H9 (cell line): ENCODE measurements around the gene NSG1. TPM values are rescaled to one million over a fixed set of nuclear protein-coding genes. Genes with fewer than 3 reads are reported as not detected.

ENCODE experiments used
- DNase-seq: peaks from one replicate; pipeline ENCODE4 v3.0.0-alpha.2; 2017
- H2AFZ ChIP-seq: one replicate; pipeline ENCODE4 v1.6.1; 2013; ENCODE audit warnings: mild to moderate bottlenecking, low read length, control low read depth, moderate library complexity
- H2AK5ac ChIP-seq: 2 replicates; pipeline ENCODE4 v1.6.1; 2013; ENCODE audit warnings: low read length, control low read depth, mixed read lengths; ENCODE audit not compliant: insufficient read length
- H2BK120ac ChIP-seq: one replicate; pipeline ENCODE4 v1.6.1; 2013; ENCODE audit warnings: low read depth, mild to moderate bottlenecking, low read length, control low read depth, inconsistent platforms; ENCODE audit not compliant: poor library complexity, severe bottlenecking
- H2BK12ac ChIP-seq: 2 replicates; pipeline ENCODE4 v1.6.1; 2013; ENCODE audit warnings: low read length, control low read depth, mixed read lengths, low read depth; ENCODE audit not compliant: insufficient read length
- H2BK15ac ChIP-seq: 2 replicates; pipeline ENCODE4 v1.6.1; 2013; ENCODE audit warnings: low read depth, low read length, control low read depth
- H2BK20ac ChIP-seq: one replicate; pipeline ENCODE4 v1.6.1; 2013; ENCODE audit warnings: low read depth, mild to moderate bottlenecking, low read length, control low read depth, inconsistent platforms; ENCODE audit not compliant: poor library complexity, severe bottlenecking
- H2BK5ac ChIP-seq: 2 replicates; pipeline ENCODE4 v1.6.1; 2013; ENCODE audit warnings: low read length, control low read depth, mixed read lengths; ENCODE audit not compliant: insufficient read length
- H3K14ac ChIP-seq: 2 replicates; pipeline ENCODE4 v1.6.1; 2013; ENCODE audit warnings: low read length, control low read depth; ENCODE audit not compliant: insufficient read depth
- H3K18ac ChIP-seq: 2 replicates; pipeline ENCODE4 v1.6.1; 2013; ENCODE audit warnings: low read depth, mild to moderate bottlenecking, mixed read lengths, low read length, control low read depth; ENCODE audit not compliant: insufficient read length
- H3K23ac ChIP-seq: 2 replicates; pipeline ENCODE4 v1.6.1; 2013; ENCODE audit warnings: low read length, control low read depth, mixed read lengths, low read depth; ENCODE audit not compliant: insufficient read length
- H3K23me2 ChIP-seq: 2 replicates; pipeline ENCODE4 v1.6.1; 2013; ENCODE audit warnings: low read depth, mild to moderate bottlenecking, mixed read lengths, low read length, control low read depth; ENCODE audit not compliant: insufficient read length, poor library complexity, severe bottlenecking
- H3K27ac ChIP-seq: 2 replicates; pipeline ENCODE4 v1.5.1; 2013; ENCODE audit warnings: low read length, control low read depth, mixed read lengths, low read depth; ENCODE audit not compliant: insufficient read length
- H3K27me3 ChIP-seq: 2 replicates; pipeline ENCODE4 v1.6.1; 2013; ENCODE audit warnings: low read length, control low read depth, inconsistent platforms; ENCODE audit not compliant: insufficient read depth
- H3K4ac ChIP-seq: 2 replicates; pipeline ENCODE4 v1.6.1; 2013; ENCODE audit warnings: low read depth, mild to moderate bottlenecking, control low read depth, inconsistent platforms, low read length, moderate library complexity
- H3K4me1 ChIP-seq: 2 replicates; pipeline ENCODE4 v1.6.1; 2013; ENCODE audit warnings: low read length, control low read depth, inconsistent platforms; ENCODE audit not compliant: insufficient read depth
- H3K4me2 ChIP-seq: 2 replicates; pipeline ENCODE4 v1.6.1; 2013; ENCODE audit warnings: low read length, control low read depth, mixed read lengths; ENCODE audit not compliant: insufficient read length, insufficient read depth
- H3K56ac ChIP-seq: 2 replicates; pipeline ENCODE4 v1.6.1; 2013; ENCODE audit warnings: low read depth, mild to moderate bottlenecking, mixed read lengths, low read length, control low read depth; ENCODE audit not compliant: insufficient read length
- H3K79me1 ChIP-seq: 2 replicates; pipeline ENCODE4 v1.6.1; 2013; ENCODE audit warnings: low read depth, mild to moderate bottlenecking, moderate library complexity, low read length, control low read depth, inconsistent platforms; ENCODE audit not compliant: insufficient read depth, poor library complexity, severe bottlenecking
- H3K79me2 ChIP-seq: 2 replicates; pipeline ENCODE4 v1.6.1; 2013; ENCODE audit warnings: low read length, control low read depth, inconsistent platforms; ENCODE audit not compliant: insufficient read depth
- H3K9ac ChIP-seq: 2 replicates; pipeline ENCODE4 v1.6.1; 2013; ENCODE audit warnings: low read length, control low read depth, mixed read lengths; ENCODE audit not compliant: insufficient read length; ENCODE audit errors: extremely low read depth
- H3K9me3 ChIP-seq: one replicate; pipeline ENCODE4 v1.6.1; 2013; ENCODE audit warnings: low read depth, low read length, inconsistent platforms; ENCODE audit not compliant: control insufficient read depth
- H3T11ph ChIP-seq: one replicate; pipeline ENCODE4 v1.6.1; 2013; ENCODE audit warnings: mild to moderate bottlenecking, low read length, control low read depth, inconsistent platforms
- H4K20me1 ChIP-seq: one replicate; pipeline ENCODE4 v1.6.1; 2013; ENCODE audit not compliant: control insufficient read depth, insufficient read length, insufficient read depth
- H4K5ac ChIP-seq: 2 replicates; pipeline ENCODE4 v1.6.1; 2013; ENCODE audit warnings: low read depth, mild to moderate bottlenecking, mixed read lengths, low read length, control low read depth; ENCODE audit not compliant: insufficient read length
- H4K8ac ChIP-seq: replicated peaks from 2 replicates; pipeline ENCODE4 v1.6.1; 2013; ENCODE audit warnings: low read length, control low read depth, mixed read lengths, low read depth; ENCODE audit not compliant: insufficient read length
- H4K91ac ChIP-seq: 2 replicates; pipeline ENCODE4 v1.6.1; 2013; ENCODE audit warnings: low read depth, mild to moderate bottlenecking, moderate library complexity, mixed read lengths, low read length, control low read depth; ENCODE audit not compliant: insufficient read length
- H3K27ac Mint-ChIP-seq, 3 experiments: 2 replicates in 2 of 3; 3 replicates in 1 of 3; pipeline ENCODE4 v1.8.0; 2020 to 2021; ENCODE audit warnings: mixed read lengths in 3 of 3, mild to moderate bottlenecking in 1 of 3, moderate library complexity in 1 of 3
- H3K27me3 Mint-ChIP-seq: 2 replicates; pipeline ENCODE4 v1.8.0; 2021; ENCODE audit warnings: low read depth, mild to moderate bottlenecking, moderate library complexity, mixed read lengths
- H3K36me3 Mint-ChIP-seq, 3 experiments: 2 replicates in 2 of 3; 3 replicates in 1 of 3; pipeline ENCODE4 v1.8.0; 2020 to 2021; ENCODE audit warnings: low read depth in 3 of 3, mixed read lengths in 3 of 3; ENCODE audit not compliant: insufficient read depth in 1 of 3
- H3K4me1 Mint-ChIP-seq, 2 experiments: 2 replicates each; pipeline ENCODE4 v1.8.0; 2020; ENCODE audit warnings: mixed read lengths in 2 of 2
- H3K4me3 Mint-ChIP-seq, 2 experiments: 2 replicates in 1 of 2; 3 replicates in 1 of 2; pipeline ENCODE4 v1.8.0; 2020 to 2021; ENCODE audit warnings: mild to moderate bottlenecking in 2 of 2, mixed read lengths in 2 of 2, moderate library complexity in 1 of 2
- H3K9me3 Mint-ChIP-seq, 2 experiments: 2 replicates in 1 of 2; 3 replicates in 1 of 2; pipeline ENCODE4 v1.8.0; 2020; ENCODE audit warnings: mild to moderate bottlenecking in 2 of 2, mixed read lengths in 2 of 2, moderate library complexity in 1 of 2
- CTCF ChIP-seq: fragments of 200-600 bp; sonication (generic); conservative IDR thresholded peaks from 3 replicates; pipeline ENCODE4 v1.8.0; 2021; ENCODE audit warnings: antibody characterized with exemption, mild to moderate bottlenecking
- WGBS: extraction: QIAGEN DNeasy Blood & Tissue Kit; methylation state at CpG from one replicate; pipeline ENCODE4 v1.1.7; 2013; ENCODE audit warnings: missing lambda C conversion rate, low lambda C conversion rate, mixed read lengths; ENCODE audit not compliant: insufficient read length; ENCODE audit errors: extremely low coverage; 5-methylcytosine and 5-hydroxymethylcytosine counted together
- total RNA-seq: library from RNA; stranded (reverse); gene quantifications from 2 replicates; pipeline ENCODE4 v1.2.1, GENCODE V29; 2021

The NSG1 gene
- total RNA-seq, 1 experiment from 2014 or later, result 9.3 TPM

- Mint-ChIP-seq H3K27ac (no peak overlapping the region), H3K27me3 (no peaks in the 10 kb centered on the region; the same call in 1 of the 2 replicates), H3K4me3 (no peak overlapping the region), H3K36me3 (peaks cover 5 to 30% (median 10%) of the 10 kb centered on the region in 3 experiments), H3K4me1 (peaks cover 19 to 30% of the 10 kb centered on the region in 2 experiments), H3K9me3 (no peaks in the 10 kb centered on the region)
- no peak overlapping the region for H2BK20ac ChIP-seq
- H3K9ac ChIP-seq, result no peak overlapping the region
- no peaks in the 10 kb centered on the region for H3K9me3 ChIP-seq
- H4K20me1 ChIP-seq, result no peaks in the 10 kb centered on the region
- H3K79me2 ChIP-seq, result no peaks in the 10 kb centered on the region
- H2BK12ac ChIP-seq, result no peak overlapping the region
- WGBS, result no CpG with 5 or more reads among the region's 7 CpGs
- peak; percentile 71 for DNase-seq
- H3K23ac ChIP-seq, result no peak overlapping the region
- H3K4ac ChIP-seq, result no peak overlapping the region
- no peak overlapping the region for H3K18ac ChIP-seq
- no peak overlapping the region for H2AFZ ChIP-seq
- H2BK5ac ChIP-seq, result no peak overlapping the region
- H2BK15ac ChIP-seq, result no peak overlapping the region
- no peak overlapping the region for H4K91ac ChIP-seq
- no peak overlapping the region for H2BK120ac ChIP-seq
- peaks cover 13% of the 10 kb centered on the region; the same call in 1 of the 2 replicates for H3K4me1 ChIP-seq
- no peak overlapping the region for H4K5ac ChIP-seq
- H4K8ac ChIP-seq, result no peak overlapping the region
- H3K56ac ChIP-seq, result no peak overlapping the region
- no peak overlapping the region for H2AK5ac ChIP-seq
- H3K4me2 ChIP-seq, result no peak overlapping the region
- no peak overlapping the region; the same call in 1 of the 2 replicates for H3K14ac ChIP-seq
- no peaks in the 10 kb centered on the region for H3K27me3 ChIP-seq
- H3K23me2 ChIP-seq, result no peaks in the 10 kb centered on the region
- no peak overlapping the region for H3K27ac ChIP-seq
- no peak for TF ChIP-seq CTCF
- H3K79me1 ChIP-seq, result no peaks in the 10 kb centered on the region
- no peak overlapping the region for H3T11ph ChIP-seq
Observed at GRCh38 chr4:4456351-4456750, 69.4 kb downstream of the NSG1 start.
